ENCODE measurements around the gene ANKRD30A.

DNA sequence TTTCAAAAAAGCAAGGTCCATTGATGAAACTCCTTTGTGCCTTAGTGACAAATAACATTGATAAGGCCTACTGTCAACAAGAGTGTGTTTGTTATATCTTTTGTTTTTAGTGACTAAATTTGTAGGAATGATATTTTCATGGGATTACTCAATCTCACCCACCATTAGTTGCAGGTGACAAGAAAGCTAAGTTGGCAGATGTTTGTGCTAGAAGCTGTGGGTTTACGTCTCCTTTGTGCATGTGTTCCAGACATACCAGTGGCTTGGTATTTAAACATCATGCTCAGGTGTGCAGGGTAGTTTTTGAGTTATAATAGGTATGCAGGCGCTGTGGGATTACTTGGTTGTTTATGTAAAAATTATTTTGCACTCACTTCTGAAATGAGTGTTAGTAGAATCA, 178.6 kb downstream of the ANKRD30A start:
- TF ChIP-seq, protein P1, sequence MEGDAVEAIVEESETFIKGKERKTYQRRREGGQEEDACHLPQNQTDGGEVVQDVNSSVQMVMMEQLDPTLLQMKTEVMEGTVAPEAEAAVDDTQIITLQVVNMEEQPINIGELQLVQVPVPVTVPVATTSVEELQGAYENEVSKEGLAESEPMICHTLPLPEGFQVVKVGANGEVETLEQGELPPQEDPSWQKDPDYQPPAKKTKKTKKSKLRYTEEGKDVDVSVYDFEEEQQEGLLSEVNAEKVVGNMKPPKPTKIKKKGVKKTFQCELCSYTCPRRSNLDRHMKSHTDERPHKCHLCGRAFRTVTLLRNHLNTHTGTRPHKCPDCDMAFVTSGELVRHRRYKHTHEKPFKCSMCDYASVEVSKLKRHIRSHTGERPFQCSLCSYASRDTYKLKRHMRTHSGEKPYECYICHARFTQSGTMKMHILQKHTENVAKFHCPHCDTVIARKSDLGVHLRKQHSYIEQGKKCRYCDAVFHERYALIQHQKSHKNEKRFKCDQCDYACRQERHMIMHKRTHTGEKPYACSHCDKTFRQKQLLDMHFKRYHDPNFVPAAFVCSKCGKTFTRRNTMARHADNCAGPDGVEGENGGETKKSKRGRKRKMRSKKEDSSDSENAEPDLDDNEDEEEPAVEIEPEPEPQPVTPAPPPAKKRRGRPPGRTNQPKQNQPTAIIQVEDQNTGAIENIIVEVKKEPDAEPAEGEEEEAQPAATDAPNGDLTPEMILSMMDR (IDR thresholded peaks at IDR 0.05), result no peak
- TF ChIP-seq, protein P2, sequence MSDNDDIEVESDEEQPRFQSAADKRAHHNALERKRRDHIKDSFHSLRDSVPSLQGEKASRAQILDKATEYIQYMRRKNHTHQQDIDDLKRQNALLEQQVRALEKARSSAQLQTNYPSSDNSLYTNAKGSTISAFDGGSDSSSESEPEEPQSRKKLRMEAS (CRISPR knock-in tag; IDR thresholded peaks at IDR 0.05), result no peak

Measured in WTC11 (cell line).